ENCODE measurements around the gene DMBX1. TPM values are rescaled to one million over a fixed set of nuclear protein-coding genes. Genes with fewer than 3 reads are reported as not detected.
A peak's percentile ranks its signal among the peaks of the same experiment; 100 is the strongest.

Gene DMBX1
- 4.2 and 5.4 TPM in 2 replicates for total RNA-seq (2014; rRNA removed; shearing (Covaris generic))

DNA sequence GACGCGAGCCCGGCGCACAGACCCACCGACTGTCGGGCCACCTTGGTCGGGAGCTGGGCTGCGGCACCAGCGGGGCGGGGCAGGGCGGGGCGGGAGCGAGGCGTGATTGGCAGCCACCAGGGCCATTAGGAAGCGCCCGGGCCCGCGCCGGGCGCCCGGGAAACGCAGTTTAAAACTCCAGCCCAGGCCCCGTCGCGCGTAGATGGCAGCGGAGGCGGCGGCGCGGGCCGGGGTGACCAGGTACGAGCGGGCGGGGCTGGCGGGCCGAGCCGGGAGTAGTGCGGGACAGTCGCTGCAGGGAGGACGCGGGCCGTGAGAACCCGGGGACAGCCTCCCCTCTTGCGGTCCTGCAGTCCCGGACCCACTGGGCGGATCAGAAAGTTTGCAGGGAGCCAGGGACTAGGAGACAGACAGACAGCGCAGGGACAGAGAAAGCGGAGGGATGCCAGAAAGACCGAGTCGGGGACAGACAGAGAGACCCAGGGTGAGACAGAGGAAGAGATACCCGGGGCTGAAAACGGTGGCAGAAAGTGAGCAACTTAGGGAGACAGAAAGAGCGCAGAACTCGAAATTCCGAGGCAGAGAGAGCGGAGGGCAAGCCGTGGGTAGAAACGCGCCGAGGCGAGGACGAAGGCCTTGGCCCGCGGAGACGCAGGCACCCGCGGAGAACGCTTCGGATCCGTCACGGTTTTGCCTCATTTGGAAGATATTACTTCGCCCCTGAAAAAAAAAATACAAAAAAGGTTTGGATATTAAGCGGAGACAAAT lies at the start of gene DMBX1:
Gene DMBX1 (plus strand): TSS at position 199 of the 768 bp plus-strand sequence. CDS start 17,175 bp downstream, outside the sequence.
- H3K4me3 ChIP-seq (ENCODE audit: insufficient read depth, low read depth, low read length), result peak within 1 kb of the TSS; percentile 46
- peak; percentile 100 for DNase-seq
- H3K27me3 ChIP-seq (ENCODE audit: control insufficient read depth, insufficient read depth, low read length), result peaks cover 98% of the 10 kb centered on the region
- no peaks in the 10 kb centered on the region for H3K36me3 ChIP-seq (replicated peaks; ENCODE audit: control insufficient read depth, insufficient read depth, low read length)

DNA sequence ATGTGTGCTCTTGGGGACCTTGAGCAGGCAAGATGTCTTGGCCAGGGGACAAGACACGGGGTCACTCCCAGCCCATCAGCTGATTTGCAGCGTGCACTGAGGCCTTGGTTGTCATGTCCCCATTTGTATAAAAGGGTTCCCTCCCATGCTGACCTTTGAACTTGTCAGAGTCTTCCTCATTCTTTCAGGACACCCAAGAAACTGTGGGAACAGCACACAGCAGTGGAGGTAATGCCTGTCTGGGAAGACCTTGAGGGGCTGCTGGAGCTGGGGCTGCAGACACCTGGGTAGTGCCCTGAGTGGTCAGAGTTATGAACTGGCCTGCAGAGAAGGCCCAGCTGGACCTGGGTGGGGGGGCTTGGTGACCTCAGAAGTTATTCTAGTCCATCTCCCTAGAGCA lies 49.2 kb upstream of the DMBX1 start:
- H3K4me3 ChIP-seq (ENCODE audit: insufficient read depth, low read depth, low read length), result no peak overlapping the region
- H3K27me3 ChIP-seq (ENCODE audit: control insufficient read depth, insufficient read depth, low read length), result peaks cover 10% of the 10 kb centered on the region
- DNase-seq, result no peak
- no peaks in the 10 kb centered on the region for H3K36me3 ChIP-seq (replicated peaks; ENCODE audit: control insufficient read depth, insufficient read depth, low read length)

DNA sequence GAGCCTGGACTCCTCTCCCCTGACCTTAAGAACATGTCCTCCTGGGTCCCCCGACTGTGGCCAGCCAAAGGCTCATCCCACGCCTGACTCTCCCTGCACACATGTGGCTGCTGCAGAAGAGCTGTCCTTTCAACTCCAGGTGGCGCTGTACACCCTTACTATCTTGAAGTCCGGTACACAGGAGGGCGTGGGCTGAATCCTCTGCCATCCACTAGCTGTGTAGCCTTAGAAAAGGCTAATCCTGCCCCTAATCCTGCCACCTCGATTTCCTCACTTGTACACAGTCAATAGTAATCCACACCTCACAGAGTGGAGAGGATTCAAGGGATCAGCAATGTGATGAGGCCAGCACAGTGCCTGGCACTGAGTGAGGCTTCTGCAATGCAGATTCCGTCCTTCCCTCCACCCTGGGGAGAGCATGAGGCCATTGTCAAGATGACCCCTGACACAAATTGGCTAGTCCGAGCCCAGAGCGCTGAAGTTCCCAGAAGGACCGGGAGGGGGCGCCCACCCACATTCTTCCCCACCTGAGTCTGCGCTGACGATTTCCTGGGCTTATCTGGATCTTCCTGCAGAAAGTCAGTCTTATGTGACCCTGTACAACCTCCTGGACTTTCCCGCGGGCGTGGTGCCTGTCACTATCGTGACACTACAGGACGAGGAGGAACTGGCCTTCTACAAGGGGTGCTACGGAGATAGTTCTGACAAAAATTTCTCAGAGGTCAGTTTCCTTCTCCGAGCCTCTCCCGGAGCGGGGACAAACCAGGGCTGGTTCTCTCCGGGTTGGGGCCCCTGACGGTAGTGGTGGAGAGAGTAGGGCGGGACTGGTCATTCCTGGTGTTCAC lies 47.1 kb upstream of the DMBX1 start:
- H3K36me3 ChIP-seq (replicated peaks; ENCODE audit: control insufficient read depth, insufficient read depth, low read length), result no peaks in the 10 kb centered on the region
- H3K27me3 ChIP-seq (ENCODE audit: control insufficient read depth, insufficient read depth, low read length), result peaks cover 19% of the 10 kb centered on the region

DNA sequence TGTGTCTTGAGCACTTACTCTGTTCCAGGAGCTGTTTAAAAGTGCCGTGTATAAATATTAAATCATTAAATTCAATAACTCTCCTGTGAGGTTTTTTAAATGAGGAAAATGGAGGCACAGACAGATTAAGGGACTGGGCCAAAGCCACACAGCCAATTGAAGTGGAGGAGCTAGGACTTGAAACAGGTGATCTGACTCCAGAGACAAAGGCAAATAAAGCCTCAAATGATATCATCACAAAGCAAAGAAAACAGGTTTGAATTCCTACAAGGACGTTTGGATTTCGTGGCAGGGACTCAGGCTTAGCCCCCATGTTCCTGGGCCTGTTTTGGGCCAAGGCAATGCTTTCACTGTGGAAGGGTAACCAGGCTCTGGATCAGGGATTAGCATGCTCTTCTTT lies 45.2 kb upstream of the DMBX1 start:
- DNase-seq, result no peak
- H3K4me3 ChIP-seq (ENCODE audit: insufficient read depth, low read depth, low read length), result no peak overlapping the region
- no peaks in the 10 kb centered on the region for H3K36me3 ChIP-seq (replicated peaks; ENCODE audit: control insufficient read depth, insufficient read depth, low read length)
- peaks cover 34% of the 10 kb centered on the region for H3K27me3 ChIP-seq (ENCODE audit: control insufficient read depth, insufficient read depth, low read length)

More for the DNA sequence above, 47.1 kb upstream of the DMBX1 start:
- DNase-seq, result peak; percentile 86
- H3K4me3 ChIP-seq (ENCODE audit: insufficient read depth, low read depth, low read length), result peak overlapping the region; percentile 59

DNA sequence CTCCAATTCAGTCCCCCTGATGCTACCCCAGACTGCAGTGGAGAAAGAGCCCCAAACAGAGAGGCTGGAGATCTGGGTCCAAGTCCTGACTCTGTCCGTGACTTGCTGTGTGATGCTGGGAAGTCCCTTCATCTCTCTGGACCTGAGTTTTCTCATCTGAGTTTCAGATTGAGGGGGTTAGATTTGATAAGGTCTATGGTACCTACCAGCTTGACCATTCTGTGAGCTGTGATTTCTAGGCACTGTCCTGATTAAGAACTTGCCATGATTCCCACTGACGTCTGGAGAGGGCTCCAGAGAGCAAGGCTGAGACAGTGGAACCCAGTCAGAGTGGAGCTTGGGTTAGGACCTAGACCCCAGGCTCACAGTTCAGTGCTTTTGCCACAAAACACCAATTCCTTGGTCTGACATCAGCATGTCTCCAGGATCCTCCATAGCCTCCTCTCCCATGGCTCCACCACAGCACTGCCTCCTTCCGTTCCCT lies 43.8 kb upstream of the DMBX1 start:
- peaks cover 48% of the 10 kb centered on the region for H3K27me3 ChIP-seq (ENCODE audit: control insufficient read depth, insufficient read depth, low read length)
- no peaks in the 10 kb centered on the region for H3K36me3 ChIP-seq (replicated peaks; ENCODE audit: control insufficient read depth, insufficient read depth, low read length)
- no peak for DNase-seq
- no peak overlapping the region for H3K4me3 ChIP-seq (ENCODE audit: insufficient read depth, low read depth, low read length)

DNA sequence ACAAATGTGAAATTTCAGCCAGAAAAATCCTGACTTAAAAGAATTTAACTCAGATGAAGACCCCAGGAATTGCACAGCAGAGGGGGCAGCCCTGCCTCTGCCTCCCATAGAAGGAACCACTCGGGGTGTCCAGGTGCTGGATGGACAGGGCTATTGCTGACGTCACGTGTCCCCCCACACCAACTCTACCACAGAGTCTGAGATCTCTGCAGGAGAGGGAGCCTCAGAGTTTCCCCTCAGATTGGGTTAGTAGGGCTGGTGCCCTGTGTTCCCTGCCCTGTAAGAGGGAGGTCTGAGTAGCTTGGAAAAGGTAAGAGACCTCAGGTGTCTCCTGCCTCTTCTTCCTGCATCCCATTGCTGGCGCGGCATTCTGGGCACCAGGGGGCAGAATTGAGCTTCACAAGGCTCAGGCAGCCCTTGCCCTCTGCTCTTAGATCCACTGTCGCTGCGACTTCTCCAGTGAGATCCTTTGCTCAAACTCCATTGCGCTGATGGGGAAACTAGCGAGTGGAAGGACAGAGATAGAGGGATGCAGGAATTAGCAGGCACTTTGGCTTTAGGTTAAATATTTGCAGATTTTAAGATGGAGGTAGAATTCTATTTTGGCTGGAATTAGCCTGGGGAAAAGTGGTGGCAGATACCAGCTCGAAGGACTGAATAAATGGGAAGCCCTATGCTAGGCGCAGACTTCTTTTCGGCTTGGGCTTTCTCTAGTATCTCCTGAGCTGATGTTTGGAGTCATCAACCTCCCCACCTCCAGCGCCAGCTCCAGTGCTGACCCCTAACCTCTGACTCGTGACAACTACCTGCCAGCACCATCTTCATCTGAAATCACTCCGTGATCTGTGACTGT lies 42.8 kb upstream of the DMBX1 start:
- DNase-seq, result peak; percentile 88
- Histone ChIP-seq H3K27me3 (ENCODE audit: control insufficient read depth, insufficient read depth, low read length) (peaks cover 58% of the 10 kb centered on the region), H3K4me3 (ENCODE audit: insufficient read depth, low read depth, low read length) (no peak overlapping the region), H3K36me3 (replicated peaks; ENCODE audit: control insufficient read depth, insufficient read depth, low read length) (no peaks in the 10 kb centered on the region)

DNA sequence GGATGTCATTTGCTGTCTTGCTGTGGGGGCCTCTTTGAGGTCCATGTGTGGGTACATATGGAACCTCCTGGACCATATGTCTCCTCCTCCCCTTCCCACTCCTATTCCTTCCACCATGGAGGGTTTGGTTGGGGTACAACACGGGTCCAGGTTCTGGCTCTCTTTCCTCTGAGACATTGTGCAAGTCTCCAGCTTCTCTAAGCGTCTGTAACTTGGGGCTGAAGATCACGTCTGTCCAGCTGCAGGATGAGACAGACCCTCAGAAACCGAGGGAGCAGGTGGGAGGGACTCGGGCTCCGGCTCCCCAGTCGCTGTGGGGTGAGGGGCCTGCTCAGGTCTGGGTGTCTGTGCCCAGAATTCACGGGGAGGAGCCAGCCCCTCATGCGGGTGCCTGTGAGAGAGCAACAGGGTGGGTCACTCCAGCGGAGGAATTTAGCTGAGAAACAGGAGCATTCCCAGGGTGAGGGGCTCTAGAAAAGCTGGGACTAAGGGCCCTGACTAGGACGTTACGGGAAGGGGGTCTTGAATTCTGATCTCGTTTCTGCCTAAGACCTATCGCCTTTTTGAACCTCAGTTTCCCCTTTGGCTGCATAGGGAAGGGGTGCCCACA lies 42.0 kb upstream of the DMBX1 start:
- DNase-seq, result peak; percentile 76
- Histone ChIP-seq H3K36me3 (replicated peaks; ENCODE audit: control insufficient read depth, insufficient read depth, low read length) (no peaks in the 10 kb centered on the region), H3K27me3 (ENCODE audit: control insufficient read depth, insufficient read depth, low read length) (peaks cover 65% of the 10 kb centered on the region), H3K4me3 (ENCODE audit: insufficient read depth, low read depth, low read length) (peak overlapping the region; percentile 1)

DNA sequence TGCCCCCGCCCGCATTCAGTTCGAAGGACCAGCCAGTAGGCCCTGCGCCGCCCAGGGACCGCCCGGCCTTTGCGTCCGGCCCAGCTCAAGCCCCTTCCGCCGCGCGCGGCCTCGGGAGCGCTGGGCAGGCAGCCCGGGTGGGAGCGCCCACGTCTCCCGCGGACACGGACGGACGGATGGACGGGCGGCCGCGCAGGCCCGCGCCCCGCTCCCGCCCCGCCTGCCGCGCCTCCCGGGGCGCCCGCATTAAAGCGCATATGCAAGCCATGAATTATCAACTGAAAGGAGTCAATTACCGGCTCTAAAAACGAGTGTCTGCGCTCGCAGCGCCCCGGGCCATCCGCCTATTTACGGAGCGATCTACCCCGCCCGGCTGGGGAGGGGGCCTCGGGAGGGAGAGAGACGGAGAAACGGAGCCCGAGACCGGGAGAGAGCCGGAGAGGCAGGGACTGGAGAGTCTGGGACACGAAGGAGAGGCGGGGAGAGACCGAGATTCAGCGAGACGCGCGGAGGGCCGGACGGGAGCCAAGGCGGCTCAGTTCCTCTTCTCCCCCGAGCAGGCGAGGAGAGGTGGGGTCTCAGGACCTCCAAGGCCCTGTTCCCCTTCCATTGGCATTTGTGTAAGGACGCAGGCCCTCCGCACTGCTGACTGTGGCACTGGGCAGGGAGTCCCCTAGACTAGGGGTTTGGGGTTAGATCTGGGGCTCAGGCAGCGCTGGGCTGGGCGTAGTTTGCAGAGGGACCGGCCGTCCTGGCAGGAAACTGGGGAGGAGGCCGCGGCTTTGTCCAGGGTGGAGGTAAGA lies 41.3 kb upstream of the DMBX1 start:
- peak overlapping the region; percentile 56 for H3K4me3 ChIP-seq (ENCODE audit: insufficient read depth, low read depth, low read length)
- peak; percentile 93 for DNase-seq
- no peaks in the 10 kb centered on the region for H3K36me3 ChIP-seq (replicated peaks; ENCODE audit: control insufficient read depth, insufficient read depth, low read length)
- H3K27me3 ChIP-seq (ENCODE audit: control insufficient read depth, insufficient read depth, low read length), result peaks cover 70% of the 10 kb centered on the region

DNA sequence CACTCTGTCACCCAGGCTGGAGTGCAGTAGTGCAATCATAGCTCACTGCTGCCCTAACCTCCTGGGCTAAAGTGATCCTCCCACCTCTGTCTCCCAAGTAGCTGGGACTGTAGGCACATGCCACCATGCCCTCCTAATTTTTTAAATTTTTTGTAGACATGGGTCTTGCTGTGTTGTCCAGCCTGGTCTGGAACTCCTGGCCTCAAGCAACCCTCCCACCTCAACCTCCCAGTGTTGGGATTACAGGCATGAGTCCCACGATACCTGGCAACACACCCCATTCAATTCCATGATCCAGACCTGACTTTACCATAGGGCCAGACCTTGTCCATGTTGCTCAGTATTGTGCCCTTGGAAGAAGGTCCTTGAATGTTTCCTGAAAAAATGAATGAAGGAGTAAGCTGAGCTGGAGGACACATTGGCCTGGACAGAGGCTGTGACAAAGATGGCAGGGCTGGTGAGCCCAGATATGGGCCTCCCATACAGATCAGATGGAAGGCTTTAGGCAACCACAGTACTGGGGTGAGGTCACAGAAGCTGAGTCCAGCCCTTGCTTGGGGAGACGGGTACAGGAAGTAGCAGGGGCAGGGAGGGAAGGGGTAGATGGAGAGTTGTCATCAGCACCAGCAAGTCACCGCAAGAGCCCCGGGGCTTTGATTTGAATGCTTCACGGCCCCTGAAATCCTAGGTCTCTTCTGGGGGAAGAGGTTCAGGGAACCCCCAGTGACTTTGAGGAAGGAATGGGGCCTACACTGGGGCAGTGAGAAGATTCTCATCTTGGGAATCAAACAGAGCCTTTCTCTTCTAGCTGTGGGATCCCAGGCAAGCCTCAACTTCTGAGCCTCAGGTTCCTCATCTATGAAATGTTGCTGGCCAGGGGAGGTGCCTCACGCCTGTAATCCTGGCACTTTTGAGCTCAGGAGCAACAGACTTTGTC lies 40.1 kb upstream of the DMBX1 start:
- Histone ChIP-seq H3K4me3 (ENCODE audit: insufficient read depth, low read depth, low read length) (no peak overlapping the region), H3K27me3 (ENCODE audit: control insufficient read depth, insufficient read depth, low read length) (peaks cover 82% of the 10 kb centered on the region), H3K36me3 (replicated peaks; ENCODE audit: control insufficient read depth, insufficient read depth, low read length) (no peaks in the 10 kb centered on the region)
- no peak for DNase-seq

DNA sequence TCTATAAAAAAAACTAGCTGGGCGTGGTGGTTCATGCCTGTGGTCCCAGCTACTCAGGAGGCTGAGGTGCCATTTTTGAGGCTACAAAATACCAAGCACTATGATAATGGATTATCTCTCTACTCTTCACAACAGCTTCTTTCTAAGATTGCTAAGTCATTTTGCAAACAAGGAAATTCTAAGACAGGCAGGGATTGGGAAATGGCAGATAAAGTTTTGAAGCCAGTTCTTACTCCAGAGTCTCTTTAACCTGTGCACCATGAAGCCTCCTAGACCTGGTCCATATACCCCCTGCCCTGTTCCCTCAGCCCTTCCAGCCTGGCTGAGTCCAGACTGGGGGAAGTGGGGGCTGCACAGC lies 39.5 kb upstream of the DMBX1 start:
- Histone ChIP-seq H3K36me3 (replicated peaks; ENCODE audit: control insufficient read depth, insufficient read depth, low read length) (no peaks in the 10 kb centered on the region), H3K27me3 (ENCODE audit: control insufficient read depth, insufficient read depth, low read length) (peaks cover 86% of the 10 kb centered on the region), H3K4me3 (ENCODE audit: insufficient read depth, low read depth, low read length) (no peak overlapping the region)
- no peak for DNase-seq

DNA sequence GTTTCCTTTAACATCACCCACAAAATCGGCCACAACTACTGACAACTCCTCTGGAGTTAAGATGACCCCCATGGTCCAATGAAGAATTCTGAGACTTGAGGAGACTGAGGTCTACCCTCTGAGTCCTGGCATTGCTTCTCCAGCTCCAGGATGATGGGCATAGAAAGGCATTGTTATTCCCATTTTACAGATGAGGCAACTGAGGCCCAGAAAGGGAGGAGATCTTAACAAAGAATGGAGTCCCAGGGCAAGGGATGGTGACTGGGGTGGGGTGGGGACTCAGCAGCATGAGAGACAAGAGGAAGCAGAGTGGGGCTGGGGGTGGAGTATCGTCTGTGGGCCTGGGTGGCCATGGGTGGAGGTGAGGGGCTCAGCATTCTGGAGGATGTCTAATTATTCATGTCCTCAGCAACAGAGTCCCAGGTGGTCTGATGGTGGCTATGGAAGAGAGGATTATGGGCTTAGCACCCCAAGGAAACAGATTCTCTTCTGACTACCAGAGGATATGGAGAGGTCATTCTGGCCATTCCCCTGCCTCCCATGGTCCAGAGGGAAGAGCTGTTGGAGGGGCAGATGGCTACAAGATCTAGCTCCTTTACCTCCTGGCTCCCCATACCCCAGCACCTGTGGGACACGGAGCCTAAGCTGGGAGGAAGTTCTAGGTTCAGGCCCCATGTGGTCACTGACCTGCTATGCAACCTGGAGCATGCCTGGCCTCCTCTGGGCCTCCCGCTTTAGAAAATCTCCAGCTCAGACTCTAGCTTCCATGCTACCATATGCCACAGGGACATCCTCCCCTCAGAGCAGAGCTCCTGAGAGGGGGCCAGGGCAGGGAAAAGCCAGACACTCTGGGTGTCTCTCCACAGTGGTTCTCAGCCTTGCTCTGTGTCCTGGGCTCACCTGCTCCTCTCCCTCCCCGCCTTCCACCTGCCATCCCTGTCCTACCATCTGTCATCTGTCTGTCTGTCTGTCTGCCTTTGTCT lies 37.4 kb upstream of the DMBX1 start:
- H3K27me3 ChIP-seq (ENCODE audit: control insufficient read depth, insufficient read depth, low read length), result peaks cover 78% of the 10 kb centered on the region
- H3K4me3 ChIP-seq (ENCODE audit: insufficient read depth, low read depth, low read length), result no peak overlapping the region
- DNase-seq, result no peak
- H3K36me3 ChIP-seq (replicated peaks; ENCODE audit: control insufficient read depth, insufficient read depth, low read length), result no peaks in the 10 kb centered on the region

DNA sequence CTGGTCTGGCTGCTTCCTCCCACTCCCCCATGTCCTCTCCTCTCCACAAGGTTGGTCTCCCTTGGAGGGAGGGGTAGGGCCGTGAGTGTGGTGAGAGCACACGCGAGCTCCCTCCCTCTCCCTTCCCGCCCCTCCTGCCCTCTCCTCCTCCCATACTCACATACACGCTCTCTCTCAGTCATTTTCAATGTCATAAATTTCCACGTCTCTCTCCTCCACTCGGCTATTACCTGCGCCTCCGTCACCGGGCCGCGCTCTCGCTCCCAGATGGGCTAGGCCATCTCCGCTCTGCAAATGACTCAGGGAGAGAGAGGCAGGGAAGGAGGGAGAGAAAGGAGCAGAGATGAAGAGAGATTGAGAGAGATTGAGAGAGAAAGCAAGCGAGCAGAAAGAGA lies 36.7 kb upstream of the DMBX1 start:
- Histone ChIP-seq H3K36me3 (replicated peaks; ENCODE audit: control insufficient read depth, insufficient read depth, low read length) (no peaks in the 10 kb centered on the region), H3K27me3 (ENCODE audit: control insufficient read depth, insufficient read depth, low read length) (peaks cover 75% of the 10 kb centered on the region), H3K4me3 (ENCODE audit: insufficient read depth, low read depth, low read length) (no peak overlapping the region)
- DNase-seq, result peak; percentile 71
